SK-N-SH (cell line): ENCODE results near the gene TUBA4A. TPM values are rescaled to one million over a fixed set of nuclear protein-coding genes. Genes with fewer than 3 reads are reported as not detected.
"Not testable (repeated sequence)": the region's sequence is repeated elsewhere in the genome, so short reads cannot be mapped to it uniquely, and the experiment has no call there.

Experiments
- CTCF ChIA-PET: fragments of 300-600, 350-600 bp; formaldehyde crosslinking; extraction: SDS; loops from one replicate; lab custom pipeline; 2021; lab: Yijun Ruan, JAX
- POLR2A ChIA-PET: fragments of 350-600 bp; sonication (Branson Sonifier 250); formaldehyde crosslinking; extraction: SDS; loops from one replicate; lab custom pipeline; 2020; ENCODE audit warnings: antibody characterized with exemption, inconsistent platforms; lab: Yijun Ruan, JAX
- DNase-seq: peaks from one replicate; pipeline ENCODE4 v3.0.0; 2012
- H2AFZ ChIP-seq: fragments of 200-600 bp; sonication (generic); 2 replicates; pipeline ENCODE4 v1.8.1; 2016; ENCODE audit warnings: antibody characterized with exemption, mild to moderate bottlenecking, low read depth
- H3F3A ChIP-seq: fragments of 200-600 bp; sonication (generic); replicated peaks from 2 replicates; pipeline ENCODE3; 2016; ENCODE audit warnings: antibody characterized with exemption, mild to moderate bottlenecking; ENCODE audit not compliant: insufficient read depth
- H3K27ac ChIP-seq, 2 experiments: fragments of 200-500 bp in 1 of 2; fragments of 200-600 bp in 1 of 2; sonication (Bioruptor generic) in 1 of 2; sonication (generic), shearing (Covaris generic) in 1 of 2; 2 replicates each; pipeline versions ENCODE4 v1.5.1 to v1.6.1; 2014 to 2016; ENCODE audit warnings: low read depth in 2 of 2, inconsistent platforms in 1 of 2, low read length in 1 of 2, mild to moderate bottlenecking in 1 of 2, mixed read lengths in 1 of 2
- H3K27me3 ChIP-seq: fragments of 200-600 bp; sonication (generic), shearing (Covaris generic); 2 replicates; pipeline ENCODE4 v1.6.1; 2016; ENCODE audit warnings: mixed run types; ENCODE audit not compliant: insufficient read depth
- H3K36me3 ChIP-seq, 2 experiments: fragments of 200-500 bp in 1 of 2; fragments of 200-600 bp in 1 of 2; sonication (Bioruptor generic) in 1 of 2; sonication (generic) in 1 of 2; replicated peaks in 1 of 2; 2 replicates each; pipeline versions ENCODE3 to v1.5.1; 2014 to 2016; ENCODE audit warnings: low read length in 1 of 2, mild to moderate bottlenecking in 1 of 2; ENCODE audit not compliant: insufficient read depth in 2 of 2, control insufficient read depth in 1 of 2
- H3K4me1 ChIP-seq, 2 experiments: fragments of 200-500 bp in 1 of 2; fragments of 200-600 bp in 1 of 2; sonication (Bioruptor generic) in 1 of 2; sonication (generic), shearing (Covaris generic) in 1 of 2; 2 replicates each; pipeline versions ENCODE4 v1.5.1 to v1.6.1; 2014 to 2016; ENCODE audit warnings: low read depth in 1 of 2, low read length in 1 of 2, mixed run types in 1 of 2; ENCODE audit not compliant: insufficient read depth in 2 of 2, control insufficient read depth in 1 of 2
- H3K4me2 ChIP-seq: fragments of 200-600 bp; sonication (generic), shearing (Covaris generic); 2 replicates; pipeline ENCODE4 v1.6.1; 2017; ENCODE audit warnings: mixed run types
- H3K4me3 ChIP-seq, 2 experiments: fragments of 200-500 bp in 1 of 2; fragments of 200-600 bp in 1 of 2; sonication (Bioruptor generic) in 1 of 2; sonication (generic), shearing (Covaris generic) in 1 of 2; 2 replicates each; pipeline versions ENCODE4 v1.5.1 to v1.8.1; 2014 to 2016; ENCODE audit warnings: low read depth in 2 of 2, inconsistent platforms in 1 of 2, low read length in 1 of 2, mild to moderate bottlenecking in 1 of 2, mixed read lengths in 1 of 2, moderate library complexity in 1 of 2
- H3K79me2 ChIP-seq: fragments of 200-600 bp; sonication (generic); 2 replicates; pipeline ENCODE4 v1.8.1; 2017; ENCODE audit warnings: mild to moderate bottlenecking; ENCODE audit not compliant: insufficient read depth
- H3K9ac ChIP-seq: fragments of 200-600 bp; sonication (generic); 2 replicates; pipeline ENCODE4 v1.6.1; 2017; ENCODE audit warnings: mixed run types
- H3K9me2 ChIP-seq: fragments of 200-600 bp; sonication (generic); 2 replicates; pipeline ENCODE4 v1.6.1; 2017; ENCODE audit warnings: mixed run types
- H3K9me3 ChIP-seq: fragments of 200-600 bp; sonication (generic); 2 replicates; pipeline ENCODE4 v1.6.1; 2017; ENCODE audit warnings: mixed run types, mild to moderate bottlenecking, moderate library complexity
- H4K20me1 ChIP-seq: fragments of 200-600 bp; sonication (generic); 2 replicates; pipeline ENCODE4 v1.6.1; 2017; ENCODE audit warnings: mild to moderate bottlenecking, mixed run types; ENCODE audit not compliant: insufficient read depth
- CHD2 ChIP-seq: fragments of 150-350 bp; IDR thresholded peaks from 2 replicates; pipeline ENCODE4 v1.6.1; 2018; ENCODE audit warnings: low read length; ENCODE audit not compliant: partially characterized antibody
- FOSL2 ChIP-seq: IDR thresholded peaks from 2 replicates; pipeline ENCODE4 v1.4.0; 2012; ENCODE audit warnings: low read depth, mild to moderate bottlenecking, moderate library complexity, borderline replicate concordance
- GABPA ChIP-seq: IDR thresholded peaks from 2 replicates; pipeline ENCODE4 v1.4.0; 2012; ENCODE audit warnings: low read depth, mild to moderate bottlenecking
- IRF3 ChIP-seq: fragments of 150-350 bp; IDR thresholded peaks from 2 replicates; pipeline ENCODE4 v1.6.1; 2016; ENCODE audit warnings: mild to moderate bottlenecking, low read depth, low read length
- JUND ChIP-seq: IDR thresholded peaks from 2 replicates; pipeline ENCODE4 v1.4.0; 2012
- MEF2A ChIP-seq: IDR thresholded peaks from 2 replicates; pipeline ENCODE4 v1.4.0; 2012; ENCODE audit warnings: low read depth, borderline replicate concordance
- RFX5 ChIP-seq: IDR thresholded peaks from 2 replicates; pipeline ENCODE4 v1.6.1; 2012; ENCODE audit warnings: mild to moderate bottlenecking, improper control_type of control experiment, low read length
- RXRA ChIP-seq: IDR thresholded peaks from 2 replicates; pipeline ENCODE4 v1.4.0; 2012; ENCODE audit warnings: low read depth, mild to moderate bottlenecking, borderline replicate concordance
- SIN3A ChIP-seq: IDR thresholded peaks from 2 replicates; pipeline ENCODE4 v1.6.1; 2012; ENCODE audit warnings: low read depth, mild to moderate bottlenecking, low read length, moderate library complexity, borderline replicate concordance
- TCF12 ChIP-seq: IDR thresholded peaks from 2 replicates; pipeline ENCODE4 v1.4.0; 2012
- TEAD4 ChIP-seq: IDR thresholded peaks from 2 replicates; pipeline ENCODE4 v1.4.0; 2012; ENCODE audit warnings: mild to moderate bottlenecking, borderline replicate concordance; ENCODE audit not compliant: insufficient read depth
- YY1 ChIP-seq: IDR thresholded peaks from 2 replicates; pipeline ENCODE4 v1.4.0; 2012; ENCODE audit warnings: low read depth, mild to moderate bottlenecking
- WGBS: methylation state at CpG from one replicate; pipeline ENCODE4 v1.1.6; 2017; ENCODE audit warnings: low lambda C conversion rate; 5-methylcytosine and 5-hydroxymethylcytosine counted together
- polyA plus RNA-seq, 3 experiments: library from polyadenylated mRNA; depleted of rRNA; stranded (reverse); fragments of >200 nt; gene quantifications; 2 replicates each; pipeline ENCODE4 v1.2.3, GENCODE V29; 2012
- TF ChIP-seq, protein P1 (sequence below): fragments of 150-350 bp; IDR thresholded peaks from 2 replicates; pipeline ENCODE4 v1.6.1; 2017; ENCODE audit warnings: antibody characterized with exemption, low read length, low read depth, borderline replicate concordance

TUBA4A gene
- polyA plus RNA-seq, 1 of the 3 experiments (the other 2 are of a cell fraction) = 6.2 TPM

GRCh38 chr2:219287580-219288265, 34.0 kb upstream of the TUBA4A start:
- peak overlapping the region in 1 of 2 experiments; percentile 12; a peak in 1 of 4 replicates for H3K27ac ChIP-seq

GRCh38 chr2:219287116-219287440, 33.4 kb upstream of the TUBA4A start:
- ChIA-PET CTCF (interaction anchor here (1.3 to 15.4 kb wide), 5 partner anchors 5 to 66 kb away, joined by 3 to 312 read pairs (median 5); no protein-coding TSS in a partner anchor), POLR2A (interaction anchor here (0.6 to 1.5 kb wide), 2 partner anchors 8 to 226 kb away, joined by 3 to 6 read pairs; no protein-coding TSS in a partner anchor)
- H3F3A ChIP-seq = peaks cover 12% of the 10 kb centered on the region
- not testable (repeated sequence) for H3K4me1 ChIP-seq, H3K27ac ChIP-seq, DNase-seq, H3K9me2 ChIP-seq, H3K4me3 ChIP-seq, H3K4me2 ChIP-seq, H3K27me3 ChIP-seq, H3K79me2 ChIP-seq, H3K9me3 ChIP-seq, H2AFZ ChIP-seq, H3K9ac ChIP-seq, H4K20me1 ChIP-seq
- WGBS = 97% methylated on average over 6 of the region's 6 CpGs
- peaks cover 4 to 26% of the 10 kb centered on the region in 2 experiments for H3K36me3 ChIP-seq

More at GRCh38 chr2:219287580-219288265, 34.0 kb upstream of the TUBA4A start:
- H3F3A ChIP-seq = peaks cover 12% of the 10 kb centered on the region
- no peak overlapping the region for H3K4me3 ChIP-seq
- no peak for DNase-seq
- H3K4me2 ChIP-seq = no peak overlapping the region
- TF ChIP-seq MEF2A (no peak), TCF12 (no peak), IRF3 (no peak), CHD2 (no peak), GABPA (no peak), RXRA (no peak)
- TF ChIP-seq, all 33 proteins: peak for 0
- Histone ChIP-seq H2AFZ (no peak overlapping the region), H3K4me1 (peaks cover 4 to 8% of the 10 kb centered on the region in 2 experiments; a peak in 1 of 4 replicates), H3K9me3 (no peaks in the 10 kb centered on the region), H3K79me2 (no peaks in the 10 kb centered on the region), H3K27me3 (no peaks in the 10 kb centered on the region), H3K9ac (no peak overlapping the region), H3K36me3 (peaks cover 0 to 19% of the 10 kb centered on the region in 2 experiments), H3K9me2 (no peaks in the 10 kb centered on the region), H4K20me1 (no peaks in the 10 kb centered on the region)
- 85% methylated on average over 9 of the region's 10 CpGs for WGBS
- ChIA-PET POLR2A (no interaction called here), CTCF (interaction anchor here (0.7 to 9.0 kb wide), 6 partner anchors 8 to 128 kb away, joined by 3 to 312 read pairs (median 3); partner anchors contain the start of gene DNAJB2)

- no peak for DNase-seq
- no peaks in the 10 kb centered on the region for H3K9me2 ChIP-seq
- WGBS = 92% methylated on average over 7 of the region's 12 CpGs
- ChIA-PET CTCF (interaction anchor here (0.9 to 15.4 kb wide), 7 partner anchors 6 to 127 kb away, joined by 3 to 312 read pairs (median 3); no protein-coding TSS in a partner anchor), POLR2A (interaction anchor here (0.6 to 1.5 kb wide), 2 partner anchors 8 to 225 kb away, joined by 3 to 6 read pairs; no protein-coding TSS in a partner anchor)
- H3K4me2 ChIP-seq = no peak overlapping the region
- H2AFZ ChIP-seq = no peak overlapping the region
- no peak overlapping the region for H3K27ac ChIP-seq
- no peaks in the 10 kb centered on the region for H3K79me2 ChIP-seq
- H3F3A ChIP-seq = peaks cover 12% of the 10 kb centered on the region
- TF ChIP-seq TEAD4 (no peak), RFX5 (no peak), TCF12 (no peak), FOSL2 (no peak), SIN3A (no peak), RXRA (no peak), JUND (no peak), YY1 (no peak), GABPA (no peak)
- TF ChIP-seq, protein P1, sequence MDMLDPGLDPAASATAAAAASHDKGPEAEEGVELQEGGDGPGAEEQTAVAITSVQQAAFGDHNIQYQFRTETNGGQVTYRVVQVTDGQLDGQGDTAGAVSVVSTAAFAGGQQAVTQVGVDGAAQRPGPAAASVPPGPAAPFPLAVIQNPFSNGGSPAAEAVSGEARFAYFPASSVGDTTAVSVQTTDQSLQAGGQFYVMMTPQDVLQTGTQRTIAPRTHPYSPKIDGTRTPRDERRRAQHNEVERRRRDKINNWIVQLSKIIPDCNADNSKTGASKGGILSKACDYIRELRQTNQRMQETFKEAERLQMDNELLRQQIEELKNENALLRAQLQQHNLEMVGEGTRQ = no peak
- H3K9ac ChIP-seq = no peak overlapping the region
- no peaks in the 10 kb centered on the region for H3K27me3 ChIP-seq
- H3K9me3 ChIP-seq = no peaks in the 10 kb centered on the region
- peaks cover 4 to 8% of the 10 kb centered on the region in 2 experiments; a peak in 1 of 4 replicates for H3K4me1 ChIP-seq
- no peaks in the 10 kb centered on the region for H4K20me1 ChIP-seq
- peaks cover 7 to 30% of the 10 kb centered on the region in 2 experiments for H3K36me3 ChIP-seq
- no peak overlapping the region for H3K4me3 ChIP-seq
These were observed 32.9 kb upstream of the TUBA4A start for GRCh38 chr2:219286436-219287115.
